Stimulated activated CD4-positive, alpha-beta T cell treated with anti-CD3 and anti-CD28 coated beads, Interleukin-15, amount 100 ng/mL, for 1 hour (primary cell): ENCODE measurements around the gene MTRF1.
"Not testable (repeated sequence)": the region's sequence is repeated elsewhere in the genome, so short reads cannot be mapped to it uniquely, and the experiment has no call there.

Source experiments
- DNase-seq, 2 donors: peaks; one replicate each; pipeline ENCODE4 v3.0.0-alpha.2; 2020; ENCODE audit warnings: low read depth in 1 of 2, low spot score in 1 of 2

MTRF1 gene

GRCh38 chr13:41178040-41178439 is 85.3 kb downstream of the MTRF1 start:
- no peak for DNase-seq

DNA sequence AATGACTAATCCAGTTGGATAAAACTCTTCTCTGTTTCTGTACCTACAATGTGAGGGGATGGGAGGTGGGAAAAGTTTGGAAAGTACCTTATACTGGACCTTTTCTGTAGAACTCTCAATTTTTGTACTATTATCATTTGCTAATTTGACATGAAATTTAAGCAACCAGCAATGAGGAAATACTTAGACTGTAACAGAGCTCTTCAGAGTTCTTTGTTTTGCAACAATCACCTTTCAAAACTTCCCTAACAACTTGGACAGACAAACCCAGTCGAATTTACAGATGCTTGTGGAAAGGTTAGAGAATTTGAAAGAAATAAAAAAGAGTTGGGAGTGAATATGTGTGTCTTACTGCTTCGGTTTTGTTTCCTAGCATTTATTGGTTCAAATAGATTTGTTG is 85.8 kb downstream of the MTRF1 start:
- DNase-seq = no peak

GRCh38 chr13:41175576-41175975 is 87.8 kb downstream of the MTRF1 start:
- DNase-seq = not testable (repeated sequence)
